GM18519 (cell line): ENCODE data around the gene TGIF1.

Experiments
- ATAC-seq: cut with Tn5 transposase; IDR thresholded peaks from one replicate; pipeline ENCODE4 v1.9.1; 2021; ENCODE audit warnings: mild to moderate bottlenecking, moderate library complexity; ENCODE audit not compliant: unreplicated experiment, low FRiP score

The TGIF1 gene

DNA sequence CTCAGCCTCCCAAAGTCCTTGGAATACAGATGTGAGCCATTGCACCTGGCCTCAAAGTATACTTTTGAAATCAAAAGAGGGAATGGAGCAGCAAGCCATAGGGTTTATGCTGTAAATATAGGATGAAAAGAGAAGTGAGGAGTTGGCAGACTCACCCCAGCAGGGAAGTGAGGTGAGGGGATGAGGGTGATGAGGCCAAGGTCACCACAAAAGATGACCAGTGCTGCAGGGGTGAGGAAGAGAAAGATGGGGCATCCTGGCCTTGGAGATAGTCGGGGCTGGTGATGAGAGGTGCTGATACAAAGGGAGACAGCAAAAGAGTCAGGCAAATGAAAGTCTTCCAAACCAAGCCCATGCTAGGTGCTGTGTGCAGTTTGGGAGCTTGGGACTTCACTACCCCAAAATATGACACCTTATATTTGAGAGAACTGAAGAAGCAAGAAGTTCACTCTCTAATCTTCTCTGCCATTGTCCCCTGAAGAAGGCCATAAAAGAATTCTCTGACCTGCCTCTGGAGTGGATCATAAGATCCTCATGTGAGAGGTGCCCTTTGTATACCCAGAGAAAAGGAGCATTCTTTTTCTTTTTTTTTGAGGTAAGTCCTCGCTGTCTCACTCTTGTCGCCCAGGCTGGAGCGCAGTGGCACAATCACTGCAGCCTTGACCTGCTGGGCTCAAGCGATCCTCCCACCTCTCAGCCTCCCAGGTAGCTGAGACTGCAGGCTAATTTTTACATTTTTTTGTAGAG lies 31.0 kb downstream of the TGIF1 start:
- ATAC-seq: no peak

DNA sequence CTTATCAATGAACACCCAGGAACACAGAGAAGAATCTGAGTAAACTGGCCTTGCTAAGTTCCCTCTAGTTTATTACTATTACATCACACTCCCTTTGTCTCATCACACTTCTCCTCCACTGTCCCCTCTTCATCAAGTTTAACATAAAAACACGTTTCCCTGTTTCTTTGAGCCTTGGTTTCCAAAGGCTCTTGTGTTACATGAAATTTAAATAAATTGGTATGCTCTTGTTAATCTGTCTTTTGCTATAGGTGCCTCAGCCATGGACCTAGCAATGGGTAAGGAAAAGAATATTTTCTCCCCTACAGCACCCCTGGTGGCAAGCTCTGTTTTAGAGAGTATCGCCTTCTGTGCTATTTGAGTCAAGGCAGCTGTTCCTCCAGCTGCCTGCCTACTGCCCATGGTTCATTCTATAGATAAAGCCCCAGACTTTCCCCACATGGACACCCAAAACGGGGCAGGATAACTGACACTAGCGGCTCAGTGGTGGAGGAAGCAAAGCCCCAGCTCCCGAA lies 31.8 kb downstream of the TGIF1 start:
- peak; percentile 73 for ATAC-seq

DNA sequence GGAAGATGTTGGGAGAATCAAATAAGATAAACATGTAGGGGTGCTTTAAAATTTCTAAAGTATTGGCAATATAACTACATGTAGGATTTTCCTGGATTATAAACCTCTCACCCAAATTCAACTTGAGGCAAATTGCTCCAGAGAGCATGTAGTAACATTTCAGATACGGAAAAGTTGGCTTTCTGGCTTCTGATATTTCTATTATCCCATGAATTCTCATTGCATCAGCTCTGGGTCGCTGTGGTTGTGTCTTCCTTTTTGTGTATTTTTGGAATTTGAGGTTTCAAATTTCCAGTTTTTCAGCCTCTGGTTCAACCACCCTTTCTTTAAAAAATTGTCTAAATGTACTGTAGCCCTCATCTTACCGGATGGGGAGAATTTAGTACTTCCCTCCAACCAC lies 32.3 kb downstream of the TGIF1 start:
- no peak for ATAC-seq

DNA sequence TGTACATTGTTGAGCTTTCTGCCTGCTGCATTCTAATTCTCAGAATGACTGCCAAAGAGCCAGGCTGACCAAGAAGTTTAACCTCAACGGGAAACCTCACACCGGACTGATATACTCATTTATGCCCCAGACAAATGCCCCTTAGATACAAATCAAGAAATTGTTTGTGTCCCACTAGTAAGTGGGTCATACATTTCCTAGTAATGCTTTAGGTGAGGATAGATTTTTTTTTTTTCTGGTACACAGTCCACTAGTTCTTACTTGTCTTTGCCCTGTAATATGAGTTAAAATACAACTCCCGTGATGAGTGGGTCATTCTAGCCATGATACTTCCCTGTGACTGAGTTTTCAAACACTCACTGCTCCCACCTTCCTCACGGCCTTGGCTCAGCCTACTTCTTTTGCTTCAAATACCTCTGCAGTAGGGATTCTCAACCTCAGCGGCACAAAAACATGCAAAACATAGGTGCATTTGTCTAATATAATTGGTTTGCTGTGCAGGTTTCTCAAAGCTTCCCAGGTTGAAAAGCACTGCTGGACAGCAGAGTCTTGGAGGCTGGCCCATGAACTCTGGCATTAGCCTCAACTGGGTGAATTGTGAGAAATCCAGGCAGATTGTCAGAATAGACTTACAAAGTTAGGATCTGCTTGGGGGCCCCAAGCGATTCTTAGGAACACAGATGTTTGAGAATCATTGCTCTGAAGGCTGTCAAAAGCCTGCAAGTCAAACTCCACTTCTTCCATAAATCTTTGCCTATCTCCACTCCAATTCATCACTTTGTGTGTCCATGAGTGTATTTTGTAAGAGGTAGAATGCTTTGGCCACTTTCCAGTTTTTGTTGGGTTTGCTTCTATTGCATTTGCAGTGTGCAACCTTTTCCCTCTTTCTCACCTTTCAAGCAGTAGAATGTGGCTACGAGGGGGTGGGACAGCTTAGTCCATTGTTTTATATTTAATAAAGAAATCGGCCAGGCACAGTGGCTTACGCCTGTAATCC lies 35.5 kb downstream of the TGIF1 start:
- no peak for ATAC-seq

DNA sequence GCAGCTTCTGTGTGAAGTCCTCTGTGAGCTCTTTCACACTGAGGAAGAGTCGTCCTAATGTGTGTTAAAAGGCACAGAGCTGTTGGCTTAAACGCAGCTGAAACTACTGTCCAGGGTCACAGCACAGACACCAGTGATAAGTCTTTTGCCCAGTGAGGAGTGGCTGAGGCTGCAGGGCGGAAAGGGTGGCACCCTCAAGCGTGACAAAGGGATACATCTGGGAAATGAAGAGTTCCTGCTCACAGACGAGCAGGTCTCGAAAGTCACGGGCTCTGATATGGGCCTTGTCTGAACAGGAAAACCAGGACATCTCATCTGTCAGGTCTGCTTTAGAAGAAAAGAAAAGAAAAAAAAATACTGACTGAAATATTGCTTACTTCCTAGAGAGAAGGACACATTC lies 36.5 kb downstream of the TGIF1 start:
- no peak for ATAC-seq

DNA sequence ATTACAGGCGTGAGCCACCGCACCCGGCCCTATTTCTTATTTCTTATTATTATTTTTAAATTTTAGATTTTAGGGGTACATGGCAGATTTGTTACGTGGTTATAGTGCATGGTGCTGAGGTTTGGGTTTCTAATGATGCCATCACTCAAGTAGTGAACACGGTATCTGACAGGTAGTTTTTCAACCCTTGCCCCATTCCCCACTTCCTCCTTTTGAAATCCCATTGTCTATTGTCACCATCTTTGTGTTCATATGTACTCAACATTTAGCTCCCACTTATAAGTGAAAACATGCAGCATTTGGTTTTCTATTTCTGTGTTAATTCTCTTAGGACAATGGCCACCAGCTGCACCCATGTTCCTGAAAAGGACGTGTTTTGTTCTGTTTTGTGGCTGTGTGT lies 39.5 kb downstream of the TGIF1 start:
- ATAC-seq: no peak

DNA sequence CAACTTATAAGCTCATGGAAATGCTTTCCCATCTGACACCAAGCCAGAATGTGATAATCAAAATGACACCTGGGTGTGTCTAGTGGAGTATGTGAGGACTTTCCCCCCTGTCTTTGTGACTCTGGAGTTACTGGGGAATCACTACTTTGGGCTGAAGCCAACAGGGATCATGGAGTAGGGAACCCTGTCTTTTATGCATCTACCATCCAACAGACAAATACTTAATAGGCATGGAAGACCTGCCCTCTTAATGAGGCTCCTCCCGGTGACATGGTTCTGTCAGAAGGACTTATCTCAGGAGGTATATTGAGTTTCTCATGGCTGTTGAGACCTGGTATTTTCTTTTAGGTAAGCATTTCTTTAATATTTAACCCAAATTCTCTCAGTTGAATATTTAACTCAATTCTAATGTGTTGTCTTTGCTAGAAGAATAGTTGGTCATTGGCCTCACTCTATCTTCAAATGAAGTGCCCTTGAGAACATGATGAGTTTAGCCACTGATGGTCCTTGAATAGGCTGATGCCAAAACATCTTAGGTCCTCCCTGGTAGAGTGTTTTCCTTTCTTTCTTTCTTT lies 42.1 kb downstream of the TGIF1 start:
- no peak for ATAC-seq

DNA sequence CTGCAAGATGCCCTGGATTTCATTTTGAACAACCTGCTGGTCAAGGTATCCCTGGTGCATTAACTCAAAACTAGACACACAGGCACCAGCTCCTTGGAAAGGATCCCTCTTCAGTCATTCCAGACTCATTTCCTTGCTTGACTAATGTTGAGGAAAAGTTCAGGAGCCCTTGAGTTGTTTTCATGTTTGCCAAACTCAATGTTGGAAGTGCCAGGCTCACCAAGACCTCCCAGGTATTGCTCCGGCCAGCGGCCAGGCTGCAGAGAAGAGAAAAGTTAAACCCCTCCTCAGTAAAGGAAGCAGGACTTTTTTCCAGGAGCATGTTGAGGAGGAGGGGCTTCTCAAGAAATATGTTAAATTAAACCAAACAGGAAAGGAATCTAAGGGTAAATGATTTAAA lies 42.7 kb downstream of the TGIF1 start:
- no peak for ATAC-seq

DNA sequence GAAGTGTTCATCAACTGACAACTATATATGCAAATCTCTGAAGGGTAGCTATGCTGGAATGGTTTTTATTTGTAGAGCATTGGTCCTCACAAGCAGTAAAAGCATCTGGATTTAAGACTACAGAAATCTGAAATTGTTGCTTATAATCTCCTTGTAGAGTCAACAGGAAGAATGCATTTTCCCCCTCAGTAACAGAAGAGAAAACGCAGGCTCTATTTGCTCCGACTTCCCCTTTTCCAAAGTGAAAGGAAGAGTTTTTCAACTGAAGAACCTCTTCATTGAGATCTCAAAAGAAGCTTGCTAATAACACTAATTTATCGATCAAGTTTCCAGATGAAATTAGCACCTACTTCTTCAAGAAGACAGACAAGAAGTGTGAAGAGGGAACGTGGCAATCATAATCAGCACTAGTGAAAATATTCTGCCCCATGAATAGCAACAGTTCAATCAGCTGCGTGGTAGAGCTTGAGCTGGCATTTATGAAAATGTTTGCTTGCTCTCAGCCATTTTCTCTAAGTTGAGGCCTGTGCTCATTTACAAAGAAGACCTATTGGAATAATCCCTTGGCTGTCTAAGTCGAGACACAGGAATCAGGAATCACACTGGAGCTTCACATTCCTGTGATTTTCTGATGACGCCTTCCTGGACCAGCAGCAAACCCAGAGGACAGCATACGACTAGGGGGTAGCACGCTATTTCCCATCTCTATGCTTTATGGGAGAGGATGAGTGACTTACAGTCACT lies 43.7 kb downstream of the TGIF1 start:
- ATAC-seq: no peak

DNA sequence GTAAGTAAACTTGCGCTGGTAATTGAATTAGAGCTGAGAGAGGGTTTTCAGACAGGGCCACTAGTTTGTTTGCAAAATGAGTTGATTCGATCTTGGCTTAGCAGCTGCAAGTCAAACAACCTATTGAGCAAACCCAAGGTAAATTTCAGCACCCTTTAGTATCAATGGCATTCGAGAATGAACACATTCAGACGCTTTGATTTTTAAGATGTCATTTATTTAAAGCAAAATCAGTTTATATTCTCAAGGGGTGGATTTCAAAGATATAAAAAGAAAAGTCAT lies 44.2 kb downstream of the TGIF1 start:
- ATAC-seq: no peak

DNA sequence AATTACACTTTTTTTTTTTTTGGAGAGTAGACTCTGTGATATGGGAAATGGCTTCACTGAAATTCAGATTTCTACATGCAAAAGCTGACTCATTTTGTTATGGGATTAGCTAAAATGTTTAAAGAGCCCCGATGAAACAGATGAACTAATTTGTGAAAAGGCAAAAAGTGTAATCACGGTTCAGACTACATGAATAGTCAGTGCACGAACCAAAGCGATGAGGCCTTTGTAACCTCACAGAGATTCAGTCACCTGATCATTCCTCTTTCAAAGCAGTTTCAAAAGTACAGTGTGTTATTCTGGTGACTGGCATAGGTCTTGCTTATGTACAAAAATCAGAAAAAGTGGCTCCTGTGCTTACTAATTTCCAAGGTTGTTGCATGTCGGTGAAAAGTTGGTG lies 44.6 kb downstream of the TGIF1 start:
- ATAC-seq: no peak

DNA sequence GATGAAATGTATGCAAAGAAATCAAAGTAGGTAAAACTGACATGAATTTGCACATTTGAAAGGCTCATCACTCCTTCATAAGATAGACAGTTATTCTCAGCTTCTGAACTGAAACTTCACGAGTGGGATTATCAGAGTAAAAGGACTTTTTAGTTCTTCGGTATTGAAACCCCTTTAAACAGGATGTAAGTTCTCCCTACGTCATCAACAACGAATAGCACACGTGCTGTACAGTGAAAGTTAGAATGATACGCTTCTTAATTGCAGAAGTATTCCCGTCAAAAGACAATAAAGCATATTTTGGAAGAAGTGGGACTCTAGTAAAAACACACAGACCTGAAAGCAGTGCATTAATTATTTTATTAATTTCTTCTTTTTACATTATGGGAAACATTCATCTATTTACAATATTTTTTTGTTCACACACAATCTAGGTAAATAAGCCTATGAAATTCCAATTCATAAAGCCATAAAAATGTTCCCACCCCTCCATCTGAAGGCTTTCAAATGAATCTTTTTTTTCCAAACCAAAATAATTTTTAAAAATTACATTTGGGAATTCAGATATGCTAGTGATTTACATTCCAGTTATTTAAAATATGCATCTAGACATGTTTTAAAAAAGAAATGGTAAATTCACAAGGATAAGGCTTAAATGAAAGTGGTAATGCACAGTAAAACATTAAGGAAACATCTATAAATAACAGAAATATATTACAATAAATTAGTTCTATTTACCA lies 45.9 kb downstream of the TGIF1 start:
- no peak for ATAC-seq

DNA sequence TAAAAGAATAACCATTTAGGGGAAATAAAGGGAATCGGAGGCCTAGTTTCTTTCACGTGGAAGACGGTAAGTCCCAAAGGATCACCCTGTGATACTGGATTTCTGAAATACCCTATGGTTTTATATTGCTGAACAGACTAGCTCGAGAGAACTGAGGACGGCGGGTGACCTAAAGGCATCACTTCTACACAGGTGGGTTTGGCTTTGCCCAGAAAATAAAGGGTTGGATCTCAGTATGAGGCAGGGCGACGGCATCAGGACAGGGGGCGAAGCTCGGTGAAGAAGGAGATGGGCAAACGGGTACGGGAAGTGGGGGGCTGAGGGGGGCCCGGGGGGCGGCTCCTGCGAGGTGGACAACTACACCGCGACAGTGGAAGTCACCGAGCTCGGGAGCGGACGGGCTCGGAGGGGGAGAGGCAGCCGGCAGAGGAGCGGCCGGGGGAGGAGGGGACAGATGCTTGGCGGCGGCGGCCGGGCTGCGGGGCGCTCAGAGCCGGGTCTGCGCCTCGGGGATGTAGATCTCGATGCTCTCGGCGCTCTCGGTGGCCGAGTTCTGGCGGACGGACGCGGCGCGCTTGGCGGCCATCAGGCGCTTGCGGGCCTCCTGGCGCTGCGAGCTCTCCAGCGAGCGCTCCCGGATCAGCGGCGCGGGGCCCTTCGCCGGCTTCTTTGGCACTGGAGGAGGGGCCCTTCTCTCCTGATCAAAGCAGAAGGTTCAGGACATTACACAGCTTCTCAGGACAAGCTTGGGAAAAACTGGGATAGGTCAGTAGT lies 48.9 kb downstream of the TGIF1 start:
- no peak for ATAC-seq

DNA sequence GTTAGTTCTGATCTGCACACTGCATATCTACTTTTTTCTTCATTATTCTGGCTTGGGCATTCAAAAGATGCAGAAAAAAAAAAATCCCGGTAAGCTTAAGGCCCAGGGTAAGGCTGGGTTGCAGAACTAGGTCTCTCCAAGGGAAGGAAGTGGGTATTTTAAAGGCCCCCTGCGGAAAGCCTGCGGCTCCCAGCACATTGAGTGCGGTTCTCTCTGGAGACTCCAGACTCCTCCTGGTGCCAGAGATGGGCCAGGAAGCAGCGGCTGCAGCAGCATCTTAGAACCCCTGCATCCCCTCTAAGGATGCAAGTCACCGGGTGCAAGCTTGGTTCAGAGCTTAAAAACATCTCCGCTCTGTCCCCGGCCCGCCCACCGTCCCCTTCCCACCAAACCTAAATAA lies 49.5 kb downstream of the TGIF1 start:
- no peak for ATAC-seq

DNA sequence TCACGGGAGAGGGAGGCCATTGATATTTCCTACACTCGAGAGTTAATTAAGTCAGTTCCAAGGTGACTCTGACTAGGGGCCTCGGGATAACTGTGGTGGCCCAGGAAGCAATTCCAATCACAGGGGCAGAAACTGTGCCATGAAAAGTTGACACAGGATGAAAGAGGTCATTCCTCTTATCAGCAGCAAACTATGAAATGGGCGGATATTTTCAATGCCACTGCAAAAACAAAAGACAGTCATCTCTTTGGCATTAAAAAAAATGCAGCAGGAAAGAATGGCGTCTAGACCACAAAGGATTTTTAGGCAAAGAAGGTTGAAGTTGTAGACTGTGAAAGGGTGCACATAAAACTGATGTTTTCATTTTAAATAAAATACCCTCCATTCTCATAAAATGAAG lies 50.0 kb downstream of the TGIF1 start:
- ATAC-seq: no peak

DNA sequence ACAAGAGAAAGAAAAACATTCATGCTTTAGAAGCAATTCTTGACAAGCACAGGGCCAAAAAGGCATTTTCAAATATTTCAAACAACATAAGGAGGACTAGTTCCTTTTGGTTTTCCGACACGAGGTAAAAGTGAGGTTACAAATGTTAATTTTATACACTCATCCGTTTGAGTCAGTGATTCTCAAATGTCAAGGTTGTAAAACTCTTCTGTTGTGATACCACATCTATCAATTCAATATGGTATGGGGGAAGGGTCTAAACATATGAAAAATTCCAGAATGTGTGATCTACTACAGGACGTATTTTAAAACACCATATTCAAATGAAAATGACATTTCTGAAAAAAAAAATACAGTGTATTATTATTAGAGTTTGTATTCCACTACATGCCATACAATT lies 52.7 kb downstream of the TGIF1 start:
- ATAC-seq: no peak

DNA sequence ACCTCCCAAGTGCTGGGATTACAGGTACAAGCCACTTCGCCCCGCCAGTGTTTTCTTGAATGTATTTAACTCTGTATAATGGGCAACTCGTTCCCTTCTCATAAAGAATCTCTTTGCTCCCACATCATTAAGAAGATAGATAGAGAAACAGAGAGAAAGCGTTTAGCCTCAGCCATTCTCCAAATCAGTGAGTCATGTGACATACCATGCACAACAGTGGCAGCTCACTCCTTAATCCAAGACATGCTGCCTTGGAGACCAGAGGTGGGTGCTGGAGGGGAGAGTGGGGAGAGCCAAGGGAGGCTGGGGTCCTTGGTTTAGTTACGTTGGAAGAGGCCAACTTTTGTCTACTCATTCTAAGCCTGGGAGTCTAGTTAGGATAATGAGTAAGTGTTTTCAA lies 54.7 kb downstream of the TGIF1 start:
- no peak for ATAC-seq

DNA sequence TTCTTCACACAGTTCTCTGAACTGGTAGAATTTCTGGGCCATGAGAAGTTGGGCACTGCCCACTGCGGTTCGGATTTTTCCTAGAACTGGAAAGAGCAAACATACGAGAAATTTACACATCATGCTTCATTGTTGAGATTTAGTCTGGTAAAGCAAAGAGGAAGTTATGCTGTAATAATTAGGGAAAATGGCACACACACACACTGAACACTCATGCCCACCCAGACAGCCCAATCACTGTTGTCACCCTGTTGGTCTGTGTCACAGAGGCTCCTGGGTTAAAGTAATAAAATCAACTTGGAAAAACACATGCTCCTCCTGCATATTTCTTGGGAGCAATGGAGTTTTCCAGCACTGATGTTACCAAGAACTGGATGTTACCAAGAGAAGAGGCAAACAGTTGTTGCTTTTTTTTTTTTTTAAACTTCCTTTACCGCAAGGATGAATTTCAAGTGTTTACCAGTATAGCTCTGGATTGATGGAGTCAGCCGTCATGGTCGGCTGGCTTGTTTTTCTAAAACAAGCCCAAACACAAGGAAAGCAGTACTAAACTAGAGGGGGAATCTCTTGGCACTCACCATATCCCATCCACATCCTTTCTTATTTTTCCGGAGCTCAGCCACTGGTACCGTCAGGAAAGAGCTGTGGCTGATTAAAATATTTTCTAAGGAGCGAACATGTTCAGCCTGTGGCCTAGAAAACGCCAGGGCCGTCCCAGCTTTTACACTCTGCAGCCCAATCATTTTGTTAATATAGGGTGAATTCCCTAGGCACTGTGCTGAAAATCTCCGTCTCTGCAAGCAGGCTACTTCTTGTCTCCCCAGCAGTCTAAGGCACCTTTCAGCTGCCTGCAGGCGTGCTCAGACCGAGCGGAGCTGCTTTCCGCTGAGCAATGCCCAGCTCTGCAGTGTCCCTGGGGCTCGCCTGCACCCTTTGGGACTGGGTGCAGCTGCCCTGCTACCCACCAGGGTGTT lies 58.9 kb downstream of the TGIF1 start:
- no peak for ATAC-seq
